HepG2 (cell line): Measurements from ENCODE around the gene SLC39A1. TPM values are rescaled to one million over a fixed set of nuclear protein-coding genes. Genes with fewer than 3 reads are reported as not detected.

Source experiments
- ARID5B ChIP-seq: IDR thresholded peaks from 2 replicates; pipeline ENCODE4 v1.4.0; 2020; ENCODE audit warnings: mild to moderate bottlenecking, missing genetic modification reagents
- ATRX ChIP-seq: sonication (generic); formaldehyde crosslinking; IDR thresholded peaks from 2 replicates; pipeline ENCODE4 v1.4.0; 2020; ENCODE audit warnings: missing genetic modification reagents, borderline replicate concordance
- CBX1 ChIP-seq: IDR thresholded peaks from one replicate; pipeline ENCODE4 v1.6.1; 2016; ENCODE audit warnings: antibody characterized with exemption, low read depth
- ETV5 ChIP-seq: IDR thresholded peaks from 2 replicates; pipeline ENCODE4 v1.6.1; 2018; ENCODE audit warnings: missing biosample characterization, missing genetic modification reagents, inconsistent platforms, borderline replicate concordance
- ETV6 ChIP-seq: sonication (generic); formaldehyde crosslinking; conservative IDR thresholded peaks from 2 replicates; pipeline ENCODE4 v1.4.0; 2020; ENCODE audit warnings: missing genetic modification reagents
- GATAD1 ChIP-seq: IDR thresholded peaks from 2 replicates; pipeline ENCODE4 v1.6.1; 2016; ENCODE audit warnings: missing genetic modification reagents, missing compliant biosample characterization
- HNF4G ChIP-seq, 2 experiments: sonication (generic) in 1 of 2; formaldehyde crosslinking in 1 of 2; IDR thresholded peaks; 2 replicates each; pipeline versions ENCODE4 v1.4.0 to v1.6.1; 2011 to 2020; ENCODE audit warnings: borderline replicate concordance in 2 of 2, low read depth in 2 of 2, mild to moderate bottlenecking in 2 of 2, low read length in 1 of 2, missing genetic modification reagents in 1 of 2, moderate library complexity in 1 of 2
- MAFG ChIP-seq: sonication (generic); formaldehyde crosslinking; IDR thresholded peaks from 2 replicates; pipeline ENCODE4 v1.5.1; 2020; ENCODE audit warnings: mild to moderate bottlenecking, missing genetic modification reagents
- NR1H2 ChIP-seq: sonication (generic); formaldehyde crosslinking; IDR thresholded peaks from 2 replicates; pipeline ENCODE4 v1.8.1; 2022; ENCODE audit warnings: low read depth, missing genetic modification reagents, borderline replicate concordance
- PAF1 ChIP-seq: IDR thresholded peaks from 2 replicates; pipeline ENCODE4 v1.6.1; 2016; ENCODE audit warnings: missing genetic modification reagents, missing compliant biosample characterization
- PAX8 ChIP-seq: sonication (generic); formaldehyde crosslinking; IDR thresholded peaks from 2 replicates; pipeline ENCODE4 v1.8.0; 2022; ENCODE audit warnings: mild to moderate bottlenecking, missing genetic modification reagents, borderline replicate concordance
- PBX2 ChIP-seq: IDR thresholded peaks from 2 replicates; pipeline ENCODE4 v1.6.1; 2016; ENCODE audit warnings: control low read depth
- REL ChIP-seq: sonication (generic); formaldehyde crosslinking; conservative IDR thresholded peaks from 2 replicates; pipeline ENCODE4 v1.8.0; 2022; ENCODE audit warnings: mild to moderate bottlenecking, missing genetic modification reagents, moderate library complexity
- RELA ChIP-seq: sonication (generic); formaldehyde crosslinking; IDR thresholded peaks from 2 replicates; pipeline ENCODE4 v1.4.0; 2020; ENCODE audit warnings: missing genetic modification reagents
- TAF1 ChIP-seq: sonication (generic); formaldehyde crosslinking; IDR thresholded peaks from 2 replicates; pipeline ENCODE4 v1.4.0; 2020; ENCODE audit warnings: missing genetic modification reagents
- TARDBP ChIP-seq: sonication (generic); formaldehyde crosslinking; IDR thresholded peaks from 2 replicates; pipeline ENCODE4 v1.8.0; 2022; ENCODE audit warnings: mild to moderate bottlenecking, missing genetic modification reagents
- XBP1 ChIP-seq: sonication (generic); formaldehyde crosslinking; IDR thresholded peaks from 2 replicates; pipeline ENCODE4 v1.5.0; 2020; ENCODE audit warnings: missing genetic modification reagents
- ZNF138 ChIP-seq: sonication (generic); formaldehyde crosslinking; IDR thresholded peaks from 2 replicates; pipeline ENCODE4 v1.5.0; 2020; ENCODE audit warnings: mild to moderate bottlenecking, low read depth, missing genetic modification reagents
- ZNF205 ChIP-seq: IDR thresholded peaks from 2 replicates; pipeline ENCODE4 v1.6.1; 2018; ENCODE audit warnings: missing biosample characterization, missing genetic modification reagents
- ZNF276 ChIP-seq: sonication (generic); formaldehyde crosslinking; IDR thresholded peaks from 2 replicates; pipeline ENCODE4 v1.4.0; 2020; ENCODE audit warnings: mild to moderate bottlenecking, low read depth, missing genetic modification reagents
- ZNF891 ChIP-seq: sonication (generic); formaldehyde crosslinking; IDR thresholded peaks from 2 replicates; pipeline ENCODE4 v1.5.0; 2020; ENCODE audit warnings: mild to moderate bottlenecking, missing genetic modification reagents
- ZSCAN12 ChIP-seq: sonication (generic); formaldehyde crosslinking; IDR thresholded peaks from 2 replicates; pipeline ENCODE4 v1.9.0; 2021; ENCODE audit warnings: mild to moderate bottlenecking, missing genetic modification reagents
- polyA plus RNA-seq, 8 experiments: library from polyadenylated mRNA; depleted of rRNA in 3 of 8; stranded (reverse) in 7 of 8; unstranded in 1 of 8; fragments of >200 nt; fragmentation: Illumina TruSeq in 4 of 8; extraction: Trizol in 4 of 8; gene quantifications; 2 replicates each; pipeline versions ENCODE4 v1.2.1 to v1.2.3, GENCODE V29; 2011 to 2016; ENCODE audit warnings: low read depth in 4 of 8, missing spikeins in 1 of 8, mixed read lengths in 1 of 8; ENCODE audit not compliant: insufficient read depth in 1 of 8
- total RNA-seq, 5 experiments: library from RNA; depleted of rRNA; stranded (reverse); fragments of >200 nt; fragmentation: Illumina TruSeq; extraction: Trizol; gene quantifications; 2 replicates each; pipeline ENCODE4 v1.2.3, GENCODE V29; 2016; ENCODE audit warnings: low read depth in 1 of 5

Gene SLC39A1
- total and polyA plus RNA-seq, 2 of the 13 experiments (the other 11 are each of a cell fraction or from before 2014, with no cell fraction given) = 71.2 to 78.4 TPM

- TF ChIP-seq MAFG (CRISPR knock-in tag) (no peak), ZNF276 (CRISPR knock-in tag) (no peak), ZNF891 (CRISPR knock-in tag) (peak; percentile 96), ARID5B (peak; percentile 62; the same call in 1 of the 2 replicates), ETV5 (peak; percentile 27; the same call in 1 of the 2 replicates), HNF4G (IDR thresholded peaks at IDR 0.05; ENCODE audit: borderline replicate concordance, low read depth, low read length) (peak; percentile 5; the same call in 1 of the 2 replicates), HNF4G (CRISPR knock-in tag; IDR thresholded peaks at IDR 0.05; ENCODE audit: borderline replicate concordance, low read depth) (no peak; the same call in 1 of the 2 replicates), ETV6 (CRISPR knock-in tag) (no peak; the same call in 1 of the 2 replicates), PAF1 (CRISPR knock-in tag) (0 out of 2 replicates have a peak, but pooled peaks have one; percentile 58), ZSCAN12 (CRISPR knock-in tag) (no peak), PAX8 (CRISPR knock-in tag) (no peak), CBX1 (peak; percentile 86), RELA (no peak), ZNF205 (CRISPR knock-in tag) (0 out of 2 replicates have a peak, but pooled peaks have one; percentile 42), XBP1 (no peak), TARDBP (CRISPR knock-in tag) (peak; percentile 34; the same call in 1 of the 2 replicates), GATAD1 (CRISPR knock-in tag) (peak; percentile 82), ATRX (CRISPR knock-in tag) (no peak), REL (CRISPR knock-in tag) (0 out of 2 replicates have a peak, but pooled peaks have one; percentile 24), NR1H2 (CRISPR knock-in tag) (peak; percentile 69; the same call in 1 of the 2 replicates), ZNF138 (CRISPR knock-in tag) (0 out of 2 replicates have a peak, but pooled peaks have one; percentile 72), TAF1 (CRISPR knock-in tag) (peak; percentile 27; the same call in 1 of the 2 replicates), PBX2 (CRISPR knock-in tag) (no peak)
Measured at GRCh38 chr1:153946622-153947241, 16.6 kb downstream of the SLC39A1 start, which contains the start of gene DENND4B (continued).
